GM12801 (cell line): ENCODE measurements around the gene ANO1.

ENCODE experiments used
- CTCF ChIP-seq: IDR thresholded peaks from one replicate; pipeline ENCODE4 v1.5.1; 2011; ENCODE audit warnings: control low read depth; ENCODE audit not compliant: insufficient read length; ENCODE audit errors: extremely low read depth

Gene ANO1

DNA sequence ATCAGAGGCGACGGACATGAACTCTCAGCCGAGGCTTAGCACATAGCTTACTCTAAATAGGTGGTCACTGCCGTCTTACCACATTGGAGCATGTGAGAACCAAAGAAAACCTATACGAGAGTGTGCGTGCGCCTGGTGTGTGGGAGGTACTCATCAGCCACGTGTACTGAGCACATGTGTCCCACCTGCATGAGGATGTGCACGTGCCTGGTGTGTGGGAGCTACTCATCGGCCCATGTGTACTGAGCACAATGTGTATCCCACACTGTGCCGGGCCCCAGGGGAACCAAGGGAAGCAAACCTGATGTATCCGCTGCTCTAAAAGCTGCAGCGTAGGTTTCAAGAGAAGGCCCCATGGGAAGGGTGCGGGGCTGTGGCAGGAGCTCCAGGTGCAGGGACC, 56.4 kb downstream of the ANO1 start:
- TF ChIP-seq CTCF: no peak

GRCh38 chr11:70135142-70135541, 57.0 kb downstream of the ANO1 start:
- TF ChIP-seq CTCF: no peak

GRCh38 chr11:70135625-70136059, 57.5 kb downstream of the ANO1 start:
- no peak for TF ChIP-seq CTCF

DNA sequence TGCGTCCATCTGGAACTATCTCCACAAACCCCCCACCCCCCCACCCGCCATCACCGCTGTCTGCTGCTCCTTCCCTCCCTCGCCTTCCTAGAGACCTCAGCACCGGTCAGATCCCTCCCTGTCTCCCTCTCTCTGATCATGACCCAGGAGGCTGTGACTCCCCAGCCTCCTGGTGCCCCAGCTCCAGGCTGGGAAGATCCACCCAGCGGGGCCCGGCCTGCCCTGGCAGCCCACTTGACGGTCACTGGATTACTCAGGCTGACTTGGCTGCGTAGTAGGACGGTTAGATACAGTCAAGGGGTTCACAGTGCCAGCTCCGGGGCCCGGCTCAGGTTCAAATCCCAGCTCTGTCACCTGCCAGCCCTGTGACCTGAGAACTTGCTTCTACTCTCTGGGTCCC, 59.3 kb downstream of the ANO1 start:
- no peak for TF ChIP-seq CTCF

GRCh38 chr11:70138403-70138802, 60.3 kb downstream of the ANO1 start:
- TF ChIP-seq CTCF: no peak

GRCh38 chr11:70139785-70140410, 61.8 kb downstream of the ANO1 start:
- no peak for TF ChIP-seq CTCF

- no peak for TF ChIP-seq CTCF
Measured at GRCh38 chr11:70140711-70141485, 62.8 kb downstream of the ANO1 start.
